ENCODE measurements around the gene ACBD5.
"Not testable (repeated sequence)": the region's sequence is repeated elsewhere in the genome, so short reads cannot be mapped to it uniquely, and the experiment has no call there.

ACBD5 gene

GRCh38 chr10:27236589-27237128 is 3.9 kb downstream of the ACBD5 start:
- H3K18ac ChIP-seq (ENCODE audit: low read length); H3K4ac ChIP-seq (ENCODE audit: low read depth, low read length); H3K79me2 ChIP-seq (ENCODE audit: control insufficient read depth, insufficient read depth, low read length); H2BK120ac ChIP-seq (ENCODE audit: low read depth, low read length); H3K9ac ChIP-seq (ENCODE audit: low read length); H3K4me3 ChIP-seq (ENCODE audit: low read length); H3K56ac ChIP-seq (ENCODE audit: low read length); H2BK5ac ChIP-seq (ENCODE audit: low read length); H2BK15ac ChIP-seq (replicated peaks; ENCODE audit: low read depth); H4K8ac ChIP-seq (ENCODE audit: low read depth, low read length); H2AK5ac ChIP-seq (ENCODE audit: low read length); H4K5ac ChIP-seq (ENCODE audit: low read length); H3K79me1 ChIP-seq (ENCODE audit: low read length); H3K23ac ChIP-seq (ENCODE audit: low read length); H3K36me3 ChIP-seq (ENCODE audit: control insufficient read depth, insufficient read depth, low read length); H3K4me1 ChIP-seq (ENCODE audit: control insufficient read depth, low read depth, low read length); H3K27me3 ChIP-seq (ENCODE audit: insufficient read depth, low read length, poor library complexity); H3K4me2 ChIP-seq (ENCODE audit: low read length); DNase-seq; H3K27ac ChIP-seq (ENCODE audit: low read depth, low read length): not testable (repeated sequence)
- WGBS (ENCODE audit: extremely low coverage, insufficient coverage, low lambda C conversion rate) = no CpG with 5 or more reads among the region's 9 CpGs

- H2BK15ac ChIP-seq (replicated peaks; ENCODE audit: low read depth) = no peak overlapping the region
- no peaks in the 10 kb centered on the region for H3K36me3 ChIP-seq (ENCODE audit: control insufficient read depth, insufficient read depth, low read length)
- no peak for DNase-seq
- no peak overlapping the region for H3K4ac ChIP-seq (ENCODE audit: low read depth, low read length)
- H3K9ac ChIP-seq (ENCODE audit: low read length) = no peak overlapping the region
- no peaks in the 10 kb centered on the region for H3K79me2 ChIP-seq (ENCODE audit: control insufficient read depth, insufficient read depth, low read length)
- H3K27me3 ChIP-seq (ENCODE audit: insufficient read depth, low read length, poor library complexity) = no peaks in the 10 kb centered on the region
- no peak overlapping the region for H3K27ac ChIP-seq (ENCODE audit: low read depth, low read length)
- no peak overlapping the region for H4K8ac ChIP-seq (ENCODE audit: low read depth, low read length)
- H4K5ac ChIP-seq (ENCODE audit: low read length) = no peak overlapping the region
- no peak overlapping the region for H3K23ac ChIP-seq (ENCODE audit: low read length)
- no peak overlapping the region for H2BK120ac ChIP-seq (ENCODE audit: low read depth, low read length)
- no peak overlapping the region for H3K4me2 ChIP-seq (ENCODE audit: low read length)
- no peak overlapping the region for H3K18ac ChIP-seq (ENCODE audit: low read length)
- H2BK5ac ChIP-seq (ENCODE audit: low read length) = no peak overlapping the region
- H3K56ac ChIP-seq (ENCODE audit: low read length) = no peak overlapping the region
- no peaks in the 10 kb centered on the region for H3K4me1 ChIP-seq (ENCODE audit: control insufficient read depth, low read depth, low read length)
- no CpG with 5 or more reads among the region's 1 CpG for WGBS (ENCODE audit: extremely low coverage, insufficient coverage, low lambda C conversion rate)
- H2AK5ac ChIP-seq (ENCODE audit: low read length) = no peak overlapping the region
- no peak overlapping the region for H3K4me3 ChIP-seq (ENCODE audit: low read length)
- no peaks in the 10 kb centered on the region for H3K79me1 ChIP-seq (ENCODE audit: low read length)
Measured at GRCh38 chr10:27235706-27236105, 4.9 kb downstream of the ACBD5 start.

GRCh38 chr10:27230022-27230421 is 10.6 kb downstream of the ACBD5 start:
- Histone ChIP-seq H3K27ac (ENCODE audit: low read depth, low read length) (no peak overlapping the region), H2BK120ac (ENCODE audit: low read depth, low read length) (no peak overlapping the region), H3K4me3 (ENCODE audit: low read length) (no peak overlapping the region), H3K4me1 (ENCODE audit: control insufficient read depth, low read depth, low read length) (no peaks in the 10 kb centered on the region), H3K27me3 (ENCODE audit: insufficient read depth, low read length, poor library complexity) (no peaks in the 10 kb centered on the region), H2BK15ac (replicated peaks; ENCODE audit: low read depth) (no peak overlapping the region), H2AK5ac (ENCODE audit: low read length) (no peak overlapping the region), H3K79me2 (ENCODE audit: control insufficient read depth, insufficient read depth, low read length) (no peaks in the 10 kb centered on the region), H4K5ac (ENCODE audit: low read length) (no peak overlapping the region), H2BK5ac (ENCODE audit: low read length) (no peak overlapping the region), H3K18ac (ENCODE audit: low read length) (no peak overlapping the region), H4K8ac (ENCODE audit: low read depth, low read length) (no peak overlapping the region), H3K9ac (ENCODE audit: low read length) (no peak overlapping the region), H3K36me3 (ENCODE audit: control insufficient read depth, insufficient read depth, low read length) (no peaks in the 10 kb centered on the region), H3K4ac (ENCODE audit: low read depth, low read length) (no peak overlapping the region), H3K79me1 (ENCODE audit: low read length) (no peaks in the 10 kb centered on the region), H3K56ac (ENCODE audit: low read length) (no peak overlapping the region), H3K23ac (ENCODE audit: low read length) (no peak overlapping the region), H3K4me2 (ENCODE audit: low read length) (no peak overlapping the region)
- no CpG with 5 or more reads among the region's 1 CpG for WGBS (ENCODE audit: extremely low coverage, insufficient coverage, low lambda C conversion rate)
- DNase-seq = no peak

- no peak overlapping the region for H3K56ac ChIP-seq (ENCODE audit: low read length)
- no peak overlapping the region for H3K4me3 ChIP-seq (ENCODE audit: low read length)
- no peak overlapping the region for H3K23ac ChIP-seq (ENCODE audit: low read length)
- no peak for DNase-seq
- H3K79me2 ChIP-seq (ENCODE audit: control insufficient read depth, insufficient read depth, low read length) = no peaks in the 10 kb centered on the region
- no peaks in the 10 kb centered on the region for H3K4me1 ChIP-seq (ENCODE audit: control insufficient read depth, low read depth, low read length)
- H3K9ac ChIP-seq (ENCODE audit: low read length) = no peak overlapping the region
- no peak overlapping the region for H2BK15ac ChIP-seq (replicated peaks; ENCODE audit: low read depth)
- WGBS (ENCODE audit: extremely low coverage, insufficient coverage, low lambda C conversion rate) = no CpG with 5 or more reads among the region's 3 CpGs
- no peak overlapping the region for H4K8ac ChIP-seq (ENCODE audit: low read depth, low read length)
- no peaks in the 10 kb centered on the region for H3K79me1 ChIP-seq (ENCODE audit: low read length)
- H2BK120ac ChIP-seq (ENCODE audit: low read depth, low read length) = no peak overlapping the region
- H3K4me2 ChIP-seq (ENCODE audit: low read length) = no peak overlapping the region
- no peak overlapping the region for H3K27ac ChIP-seq (ENCODE audit: low read depth, low read length)
- H3K36me3 ChIP-seq (ENCODE audit: control insufficient read depth, insufficient read depth, low read length) = no peaks in the 10 kb centered on the region
- H3K4ac ChIP-seq (ENCODE audit: low read depth, low read length) = no peak overlapping the region
- H3K27me3 ChIP-seq (ENCODE audit: insufficient read depth, low read length, poor library complexity) = no peaks in the 10 kb centered on the region
- H2BK5ac ChIP-seq (ENCODE audit: low read length) = no peak overlapping the region
- H4K5ac ChIP-seq (ENCODE audit: low read length) = no peak overlapping the region
- H3K18ac ChIP-seq (ENCODE audit: low read length) = no peak overlapping the region
- H2AK5ac ChIP-seq (ENCODE audit: low read length) = no peak overlapping the region
Measured at GRCh38 chr10:27225642-27226257, 14.8 kb downstream of the ACBD5 start.

GRCh38 chr10:27225011-27225590 is 15.5 kb downstream of the ACBD5 start:
- no peak overlapping the region for H3K56ac ChIP-seq (ENCODE audit: low read length)
- no peak overlapping the region for H4K5ac ChIP-seq (ENCODE audit: low read length)
- no peaks in the 10 kb centered on the region for H3K36me3 ChIP-seq (ENCODE audit: control insufficient read depth, insufficient read depth, low read length)
- H3K9ac ChIP-seq (ENCODE audit: low read length) = no peak overlapping the region
- H3K4ac ChIP-seq (ENCODE audit: low read depth, low read length) = no peak overlapping the region
- H2BK5ac ChIP-seq (ENCODE audit: low read length) = no peak overlapping the region
- no peaks in the 10 kb centered on the region for H3K27me3 ChIP-seq (ENCODE audit: insufficient read depth, low read length, poor library complexity)
- no peak overlapping the region for H3K4me2 ChIP-seq (ENCODE audit: low read length)
- H3K23ac ChIP-seq (ENCODE audit: low read length) = no peak overlapping the region
- H3K79me2 ChIP-seq (ENCODE audit: control insufficient read depth, insufficient read depth, low read length) = no peaks in the 10 kb centered on the region
- no peak for DNase-seq
- no CpG with 5 or more reads among the region's 8 CpGs for WGBS (ENCODE audit: extremely low coverage, insufficient coverage, low lambda C conversion rate)
- no peak overlapping the region for H3K27ac ChIP-seq (ENCODE audit: low read depth, low read length)
- no peak overlapping the region for H2BK120ac ChIP-seq (ENCODE audit: low read depth, low read length)
- no peak overlapping the region for H2AK5ac ChIP-seq (ENCODE audit: low read length)
- no peaks in the 10 kb centered on the region for H3K79me1 ChIP-seq (ENCODE audit: low read length)
- H2BK15ac ChIP-seq (replicated peaks; ENCODE audit: low read depth) = no peak overlapping the region
- no peak overlapping the region for H4K8ac ChIP-seq (ENCODE audit: low read depth, low read length)
- H3K4me3 ChIP-seq (ENCODE audit: low read length) = no peak overlapping the region
- H3K4me1 ChIP-seq (ENCODE audit: control insufficient read depth, low read depth, low read length) = no peaks in the 10 kb centered on the region
- no peak overlapping the region for H3K18ac ChIP-seq (ENCODE audit: low read length)

GRCh38 chr10:27223964-27224363 is 16.6 kb downstream of the ACBD5 start:
- no peak overlapping the region for H3K23ac ChIP-seq (ENCODE audit: low read length)
- H3K79me1 ChIP-seq (ENCODE audit: low read length) = no peaks in the 10 kb centered on the region
- no peaks in the 10 kb centered on the region for H3K27me3 ChIP-seq (ENCODE audit: insufficient read depth, low read length, poor library complexity)
- no peak overlapping the region for H3K4ac ChIP-seq (ENCODE audit: low read depth, low read length)
- H3K9ac ChIP-seq (ENCODE audit: low read length) = no peak overlapping the region
- no peak overlapping the region for H3K27ac ChIP-seq (ENCODE audit: low read depth, low read length)
- H4K5ac ChIP-seq (ENCODE audit: low read length) = no peak overlapping the region
- no CpG with 5 or more reads among the region's 5 CpGs for WGBS (ENCODE audit: extremely low coverage, insufficient coverage, low lambda C conversion rate)
- H3K4me1 ChIP-seq (ENCODE audit: control insufficient read depth, low read depth, low read length) = no peaks in the 10 kb centered on the region
- peak; percentile 37 for DNase-seq
- no peaks in the 10 kb centered on the region for H3K36me3 ChIP-seq (ENCODE audit: control insufficient read depth, insufficient read depth, low read length)
- no peak overlapping the region for H3K56ac ChIP-seq (ENCODE audit: low read length)
- H2BK5ac ChIP-seq (ENCODE audit: low read length) = no peak overlapping the region
- no peak overlapping the region for H2BK120ac ChIP-seq (ENCODE audit: low read depth, low read length)
- H3K79me2 ChIP-seq (ENCODE audit: control insufficient read depth, insufficient read depth, low read length) = no peaks in the 10 kb centered on the region
- H3K4me3 ChIP-seq (ENCODE audit: low read length) = no peak overlapping the region
- no peak overlapping the region for H2AK5ac ChIP-seq (ENCODE audit: low read length)
- no peak overlapping the region for H3K18ac ChIP-seq (ENCODE audit: low read length)
- no peak overlapping the region for H2BK15ac ChIP-seq (replicated peaks; ENCODE audit: low read depth)
- no peak overlapping the region for H3K4me2 ChIP-seq (ENCODE audit: low read length)
- no peak overlapping the region for H4K8ac ChIP-seq (ENCODE audit: low read depth, low read length)
